B cell (primary cell): ENCODE data around the gene MARS1. TPM values are rescaled to one million over a fixed set of nuclear protein-coding genes. Genes with fewer than 3 reads are reported as not detected.
A peak's percentile ranks its signal among the peaks of the same experiment; 100 is the strongest.

Experiments used
- ATAC-seq: fragments of 200-7000 bp; cut with Tn5 transposase; one replicate; pipeline ENCODE4 v1.10.0; 2021; ENCODE audit warnings: low read depth, mild to moderate bottlenecking, moderate number of reproducible peaks, moderate library complexity
- CTCF ChIA-PET: fragments of 350-600 bp; sonication (Branson Sonifier 250); formaldehyde crosslinking; loops from one replicate; lab custom pipeline; 2021; ENCODE audit warnings: antibody characterized with exemption, inconsistent platforms; lab: Charles Lee
- POLR2A ChIA-PET: fragments of 350-600 bp; sonication (Branson Sonifier 250); formaldehyde crosslinking; loops from one replicate; lab custom pipeline; 2021; ENCODE audit warnings: antibody characterized with exemption; lab: Charles Lee
- DNase-seq: peaks from one replicate; pipeline ENCODE4 v3.0.0; 2013
- H2AFZ ChIP-seq: 2 replicates; pipeline ENCODE4 v1.6.1; 2012; ENCODE audit warnings: mild to moderate bottlenecking, low read depth, low read length; ENCODE audit not compliant: insufficient read depth, poor library complexity, severe bottlenecking
- H3K27ac ChIP-seq, 2 donors: 1 replicate in 1 of 2; 2 replicates in 1 of 2; pipeline ENCODE4 v1.5.1; 2012 to 2013; ENCODE audit warnings: low read length in 2 of 2, mild to moderate bottlenecking in 2 of 2, moderate library complexity in 1 of 2
- H3K27me3 ChIP-seq, 4 experiments: fragments of 200-600 bp in 1 of 4; sonication (generic) in 1 of 4; replicated peaks in 1 of 4; 1 replicate in 2 of 4; 2 replicates in 2 of 4; pipeline versions ENCODE4 v1.6.1 to v1.7.0; 2013 to 2016; ENCODE audit warnings: low read length in 3 of 4, mild to moderate bottlenecking in 2 of 4, mixed read lengths in 1 of 4, moderate library complexity in 1 of 4; ENCODE audit not compliant: insufficient read depth in 4 of 4, control insufficient read depth in 3 of 4; ENCODE audit errors: control extremely low read depth in 1 of 4
- H3K36me3 ChIP-seq, 2 experiments: replicated peaks in 1 of 2; 1 replicate in 1 of 2; 2 replicates in 1 of 2; pipeline versions ENCODE4 v1.6.1 to v1.7.1; 2013; ENCODE audit warnings: low read length in 1 of 2; ENCODE audit not compliant: insufficient read depth in 2 of 2, control insufficient read depth in 1 of 2; ENCODE audit errors: control extremely low read depth in 1 of 2, extremely low read depth in 1 of 2
- H3K4me1 ChIP-seq, 2 donors: fragments of 200-600 bp in 1 of 2; sonication (generic) in 1 of 2; 1 replicate in 1 of 2; 2 replicates in 1 of 2; pipeline versions ENCODE4 v1.5.1 to v1.6.1; 2013 to 2017; ENCODE audit warnings: low read length in 2 of 2; ENCODE audit not compliant: control insufficient read depth in 2 of 2, insufficient read depth in 2 of 2
- H3K4me2 ChIP-seq: replicated peaks from 2 replicates; pipeline ENCODE3; 2012; ENCODE audit warnings: mild to moderate bottlenecking, low read depth, low read length; ENCODE audit not compliant: poor library complexity, severe bottlenecking
- H3K4me3 ChIP-seq, 5 experiments: fragments of 200-600 bp in 1 of 5; sonication (generic) in 1 of 5; 1 replicate in 3 of 5; 2 replicates in 2 of 5; pipeline versions ENCODE4 v1.5.1 to v1.7.0; 2011 to 2016; ENCODE audit warnings: low read length in 4 of 5, mild to moderate bottlenecking in 4 of 5, low read depth in 2 of 5, control low read depth in 1 of 5, moderate library complexity in 1 of 5; ENCODE audit not compliant: insufficient read depth in 1 of 5; ENCODE audit errors: control extremely low read depth in 1 of 5, extremely low read depth in 1 of 5
- H3K79me2 ChIP-seq: fragments of 200-600 bp; sonication (generic); one replicate; pipeline ENCODE4 v1.6.0; 2016; ENCODE audit warnings: low read length; ENCODE audit not compliant: control insufficient read depth, insufficient read depth
- H3K9ac ChIP-seq: fragments of 200-600 bp; sonication (generic); 2 replicates; pipeline ENCODE4 v1.6.1; 2017; ENCODE audit warnings: mild to moderate bottlenecking, low read length, moderate library complexity
- H3K9me3 ChIP-seq, 3 donors: one replicate each; pipeline versions ENCODE4 v1.6.1 to v1.7.1; 2013; ENCODE audit warnings: low read length in 2 of 3; ENCODE audit not compliant: control insufficient read depth in 2 of 3, insufficient read depth in 1 of 3; ENCODE audit errors: control extremely low read depth in 1 of 3
- H4K20me1 ChIP-seq: 2 replicates; pipeline ENCODE4 v1.6.0; 2012; ENCODE audit warnings: mild to moderate bottlenecking, low read length; ENCODE audit not compliant: insufficient read depth, control insufficient read depth, poor library complexity, severe bottlenecking
- H3K27ac Mint-ChIP-seq: one replicate; pipeline ENCODE4 v1.8.0; 2021; ENCODE audit warnings: mixed read lengths
- H3K27me3 Mint-ChIP-seq: one replicate; pipeline ENCODE4 v1.8.0; 2021; ENCODE audit warnings: mixed read lengths
- H3K4me1 Mint-ChIP-seq: one replicate; pipeline ENCODE4 v1.8.0; 2021; ENCODE audit warnings: mixed read lengths
- H3K4me3 Mint-ChIP-seq: one replicate; pipeline ENCODE4 v1.8.0; 2021; ENCODE audit warnings: mixed read lengths
- H3K9me3 Mint-ChIP-seq: one replicate; pipeline ENCODE4 v1.8.0; 2022; ENCODE audit warnings: mixed read lengths; ENCODE audit not compliant: insufficient read depth
- EZH2 ChIP-seq: IDR thresholded peaks from 2 replicates; pipeline ENCODE4 v1.6.1; 2012; ENCODE audit warnings: borderline replicate concordance, low read depth, mild to moderate bottlenecking, moderate library complexity, low read length; ENCODE audit not compliant: insufficient read depth, poor library complexity, severe bottlenecking
- WGBS: methylation state at CpG from one replicate; pipeline ENCODE4 v1.1.5; 2013; ENCODE audit warnings: missing lambda C conversion rate; ENCODE audit not compliant: insufficient coverage; 5-methylcytosine and 5-hydroxymethylcytosine counted together
- intact Hi-C: fragments of 100-400 bp; cut with micrococcal nuclease; formaldehyde crosslinking; loops from one replicate; pipeline ENCODE4 v1.10.0; 2022
- polyA plus RNA-seq: library from polyadenylated mRNA; depleted of rRNA; stranded (reverse); fragments of >200 nt; gene quantifications from 2 replicates; pipeline ENCODE4 v1.2.3, GENCODE V29; 2012
- total RNA-seq, 2 donors: library from RNA; stranded (reverse); fragments of 120-200 nt in 1 of 2; gene quantifications; 1 replicate in 1 of 2; 2 replicates in 1 of 2; pipeline versions ENCODE4 v1.2.3 to v1.2.4, GENCODE V29; 2013 to 2022
- TF ChIP-seq, protein P1 (sequence below): fragments of 200-600 bp; IDR thresholded peaks from one replicate; pipeline ENCODE4 v1.8.0; 2022; ENCODE audit warnings: antibody characterized with exemption, mild to moderate bottlenecking

MARS1 gene
- total and polyA plus RNA-seq, 2 donors (not counting 1 experiment from before 2014, with no cell fraction given), result 158 to 193 TPM

- H3K4me1 ChIP-seq, result peaks cover 20 to 23% of the 10 kb centered on the region in 2 donors
- H3K27me3 ChIP-seq, result no peaks in the 10 kb centered on the region
- H3K9me3 Mint-ChIP-seq, result no peaks in the 10 kb centered on the region
- H3K27me3 Mint-ChIP-seq, result no peaks in the 10 kb centered on the region
- ChIA-PET POLR2A (interaction anchor here (0.6 kb wide), 2 partner anchors 57 to 265 kb away, joined by 3 to 6 read pairs; no protein-coding TSS in a partner anchor), CTCF (interaction anchor here (1.1 kb wide), 1 partner anchor 43 kb away, joined by 3 read pairs; no protein-coding TSS in a partner anchor)
- H3K27ac Mint-ChIP-seq, result no peak overlapping the region
- H3K4me2 ChIP-seq, result no peak overlapping the region
- H4K20me1 ChIP-seq, result peaks cover 17% of the 10 kb centered on the region
- DNase-seq (peak; percentile 8), ATAC-seq (no peak)
- H3K36me3 ChIP-seq, result peaks cover 10 to 58% of the 10 kb centered on the region in 2 experiments
- peaks cover 31% of the 10 kb centered on the region for H3K4me1 Mint-ChIP-seq
- no peaks in the 10 kb centered on the region for H3K9me3 ChIP-seq
- no peak overlapping the region for H3K4me3 Mint-ChIP-seq
- no peak for TF ChIP-seq EZH2
- TF ChIP-seq, protein P1, sequence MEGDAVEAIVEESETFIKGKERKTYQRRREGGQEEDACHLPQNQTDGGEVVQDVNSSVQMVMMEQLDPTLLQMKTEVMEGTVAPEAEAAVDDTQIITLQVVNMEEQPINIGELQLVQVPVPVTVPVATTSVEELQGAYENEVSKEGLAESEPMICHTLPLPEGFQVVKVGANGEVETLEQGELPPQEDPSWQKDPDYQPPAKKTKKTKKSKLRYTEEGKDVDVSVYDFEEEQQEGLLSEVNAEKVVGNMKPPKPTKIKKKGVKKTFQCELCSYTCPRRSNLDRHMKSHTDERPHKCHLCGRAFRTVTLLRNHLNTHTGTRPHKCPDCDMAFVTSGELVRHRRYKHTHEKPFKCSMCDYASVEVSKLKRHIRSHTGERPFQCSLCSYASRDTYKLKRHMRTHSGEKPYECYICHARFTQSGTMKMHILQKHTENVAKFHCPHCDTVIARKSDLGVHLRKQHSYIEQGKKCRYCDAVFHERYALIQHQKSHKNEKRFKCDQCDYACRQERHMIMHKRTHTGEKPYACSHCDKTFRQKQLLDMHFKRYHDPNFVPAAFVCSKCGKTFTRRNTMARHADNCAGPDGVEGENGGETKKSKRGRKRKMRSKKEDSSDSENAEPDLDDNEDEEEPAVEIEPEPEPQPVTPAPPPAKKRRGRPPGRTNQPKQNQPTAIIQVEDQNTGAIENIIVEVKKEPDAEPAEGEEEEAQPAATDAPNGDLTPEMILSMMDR, result no peak
- WGBS, result 97% methylated on average over 2 of the region's 4 CpGs
- no peak overlapping the region for H3K27ac ChIP-seq
- H2AFZ ChIP-seq, result no peak overlapping the region
- no peak overlapping the region for H3K9ac ChIP-seq
- peaks cover 9% of the 10 kb centered on the region for H3K79me2 ChIP-seq
- no peak overlapping the region for H3K4me3 ChIP-seq
- intact Hi-C loops, result loop anchor here (10.0 kb wide), 1 partner anchor 892 kb away; the partner anchor contains the start of gene BAZ2A
Observed at GRCh38 chr12:57526477-57527126, 38.7 kb downstream of the MARS1 start.

GRCh38 chr12:57527184-57527583, 39.3 kb downstream of the MARS1 start:
- intact Hi-C loops, result loop anchor here (10.0 kb wide), 1 partner anchor 892 kb away; the partner anchor contains the start of gene BAZ2A
- Histone ChIP-seq H3K79me2 (peaks cover 9% of the 10 kb centered on the region), H4K20me1 (peaks cover 17% of the 10 kb centered on the region), H2AFZ (no peak overlapping the region), H3K4me3 (no peak overlapping the region), H3K27me3 (no peaks in the 10 kb centered on the region), H3K27ac (no peak overlapping the region), H3K9me3 (no peaks in the 10 kb centered on the region), H3K4me1 (peaks cover 14 to 17% of the 10 kb centered on the region in 2 donors), H3K4me2 (no peak overlapping the region), H3K36me3 (peaks cover 12 to 63% of the 10 kb centered on the region in 2 experiments), H3K9ac (no peak overlapping the region)
- CTCF ChIA-PET, result no interaction called here
- no peak overlapping the region for H3K4me3 Mint-ChIP-seq
- 90% methylated on average over 2 of the region's 5 CpGs for WGBS
- no peak overlapping the region for H3K27ac Mint-ChIP-seq
- DNase-seq (no peak), ATAC-seq (no peak)
- no peaks in the 10 kb centered on the region for H3K27me3 Mint-ChIP-seq
- POLR2A ChIA-PET, result no interaction called here
- H3K4me1 Mint-ChIP-seq, result peaks cover 25% of the 10 kb centered on the region
- TF ChIP-seq, protein P1, result no peak
- TF ChIP-seq EZH2, result no peak
- H3K9me3 Mint-ChIP-seq, result no peaks in the 10 kb centered on the region
